ENCODE results near the gene ZBED6.

- no peak for TF ChIP-seq OSR1 (CRISPR knock-in tag; IDR thresholded peaks at IDR 0.05)
- no peak for TF ChIP-seq ISL1 (CRISPR knock-in tag; IDR thresholded peaks at IDR 0.05)
- no peak for TF ChIP-seq ZNF8 (CRISPR knock-in tag; IDR thresholded peaks at IDR 0.05)
- no peak for TF ChIP-seq PATZ1 (CRISPR knock-in tag; IDR thresholded peaks at IDR 0.05; ENCODE audit: borderline replicate concordance)
- no peak for TF ChIP-seq TCF4 (CRISPR knock-in tag; IDR thresholded peaks at IDR 0.05; ENCODE audit: borderline replicate concordance)
- no peak for TF ChIP-seq RARB (CRISPR knock-in tag; IDR thresholded peaks at IDR 0.05)
Observed at GRCh38 chr1:203781962-203782361, 13.5 kb upstream of the ZBED6 start.
